ENCODE data around the gene TF.

TF gene

DNA sequence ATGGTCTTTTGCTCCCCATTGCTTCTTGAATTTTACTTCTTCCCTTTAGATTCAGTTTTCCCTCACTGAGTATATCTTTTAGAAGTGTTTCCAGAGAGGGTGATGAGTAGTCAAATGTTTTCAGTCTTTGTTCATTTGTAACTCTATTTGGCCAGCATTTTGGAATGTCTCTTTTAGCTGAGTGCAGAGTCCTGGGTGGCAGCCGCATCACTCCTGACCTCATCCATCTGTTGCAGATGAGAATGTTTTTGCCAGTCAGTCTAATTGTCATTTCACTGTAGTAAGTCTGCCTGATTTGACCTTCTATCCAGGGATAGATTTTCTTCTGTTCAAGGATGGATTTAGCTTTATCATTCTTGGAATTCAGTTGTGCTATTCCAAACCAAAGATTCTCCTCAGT lies 66.7 kb downstream of the TF start:
- no peak for DNase-seq (ENCODE audit: low spot score)

GRCh38 chr3:133815386-133815785 lies 69.2 kb downstream of the TF start:
- DNase-seq (ENCODE audit: low spot score) = no peak

DNA sequence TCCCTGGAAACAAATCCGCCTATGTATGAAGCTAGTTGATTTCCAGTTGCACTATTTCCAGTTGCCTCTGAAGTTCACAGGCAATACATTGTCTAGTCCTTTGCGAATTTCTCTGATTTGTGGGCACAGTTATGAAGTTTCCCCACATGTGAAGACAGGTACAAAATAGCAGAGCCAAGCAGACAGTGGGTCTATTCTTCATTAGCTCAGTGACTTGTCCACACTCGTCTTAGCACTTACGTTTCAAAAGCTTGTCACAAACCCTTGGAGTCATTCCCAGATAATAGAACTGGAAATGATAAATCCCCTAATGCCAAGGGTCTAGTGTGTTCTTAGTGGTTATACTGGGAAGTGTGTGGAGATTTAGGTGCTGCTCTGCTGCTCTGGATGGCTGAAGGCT lies 73.9 kb downstream of the TF start:
- DNase-seq (ENCODE audit: low spot score) = no peak

GRCh38 chr3:133820889-133821675 lies 74.9 kb downstream of the TF start:
- DNase-seq (ENCODE audit: low spot score) = no peak

DNA sequence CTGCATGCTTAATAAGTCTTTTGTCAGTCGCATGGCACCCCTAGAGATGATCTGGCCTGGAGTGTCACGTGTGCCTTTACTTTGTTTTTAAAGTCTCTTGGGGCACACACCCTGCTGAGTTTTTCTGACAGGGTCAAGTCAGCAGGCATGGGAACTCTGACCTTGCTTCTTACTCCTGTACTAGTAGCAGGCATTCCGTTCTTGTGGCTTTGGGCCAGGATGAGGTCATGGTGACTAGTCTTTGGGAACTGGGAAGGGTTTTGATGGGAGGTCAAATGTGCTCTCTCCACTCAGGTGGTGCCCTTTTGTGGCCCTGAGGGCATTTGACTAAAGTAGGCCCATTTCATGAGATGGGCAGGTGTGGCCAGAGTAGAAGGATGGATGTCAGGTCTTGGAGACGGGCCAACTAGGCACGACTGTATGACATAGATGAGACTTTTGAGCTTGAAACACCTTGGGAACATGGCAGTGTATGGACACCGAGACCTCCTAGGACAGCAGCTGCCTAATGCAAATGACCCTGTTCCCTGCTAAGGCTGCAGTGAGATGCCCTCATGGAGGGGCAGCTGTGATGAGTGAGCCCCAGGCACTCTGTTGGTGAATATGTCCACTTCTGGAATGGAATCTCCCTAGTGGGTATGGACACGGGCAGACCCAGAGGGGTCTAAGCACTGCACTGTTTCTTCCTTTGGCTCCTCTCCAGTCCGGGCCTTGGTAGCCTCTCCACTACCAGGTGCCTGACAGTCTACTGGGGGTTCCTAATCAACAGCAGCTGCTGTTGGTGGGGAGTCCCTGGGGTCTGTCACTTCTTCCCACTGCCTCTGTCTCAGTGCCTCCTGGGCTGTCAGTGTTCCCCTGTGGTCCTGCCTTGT lies 75.8 kb downstream of the TF start:
- peak; percentile 63 for DNase-seq (ENCODE audit: low spot score)

- no peak for DNase-seq (ENCODE audit: low spot score)
Observed at GRCh38 chr3:133824961-133825485, 78.8 kb downstream of the TF start.

GRCh38 chr3:133825969-133826727 lies 80.0 kb downstream of the TF start:
- DNase-seq (ENCODE audit: low spot score) = no peak

DNA sequence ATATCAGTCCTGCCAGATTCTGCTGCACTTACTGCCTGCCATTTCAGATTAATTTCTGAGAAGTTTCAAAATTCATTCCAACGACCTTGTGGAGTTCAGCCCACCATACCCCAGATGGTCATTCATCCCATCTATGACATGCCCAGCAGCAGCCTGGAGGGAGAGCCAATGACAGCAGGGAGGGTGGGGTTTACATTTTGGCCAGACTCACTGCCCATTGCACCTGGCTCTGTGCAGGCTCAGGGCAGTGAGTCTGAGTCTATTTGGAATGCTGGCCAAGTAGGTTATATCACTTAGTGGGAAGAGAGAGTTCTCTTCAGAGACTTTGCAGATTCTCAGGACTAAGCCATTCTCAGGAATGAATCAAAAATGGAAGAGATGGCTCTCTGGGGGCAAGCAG lies 80.9 kb downstream of the TF start:
- DNase-seq (ENCODE audit: low spot score) = no peak

DNA sequence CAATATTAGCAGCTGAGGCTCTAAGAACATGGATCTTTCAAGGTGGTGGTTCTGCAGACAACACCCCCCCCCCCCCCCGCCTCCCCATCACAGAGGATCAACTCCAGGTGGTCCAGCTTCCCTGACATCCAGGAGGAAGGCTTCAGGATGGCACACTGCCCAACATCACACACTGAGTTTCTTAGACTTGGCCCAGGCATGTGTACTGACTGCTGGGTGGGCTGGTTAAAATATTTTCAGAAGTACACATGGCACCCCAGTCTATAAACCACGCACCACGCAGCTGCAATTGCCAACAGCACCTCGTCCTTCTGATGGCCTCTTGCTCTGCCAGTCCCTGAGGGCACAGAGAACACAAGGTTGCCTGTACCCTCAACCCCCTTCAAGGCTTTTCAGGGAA lies 81.5 kb downstream of the TF start:
- DNase-seq (ENCODE audit: low spot score) = no peak

- peak; percentile 62 for DNase-seq (ENCODE audit: low spot score)
Observed at GRCh38 chr3:133828576-133829309, 82.5 kb downstream of the TF start.

DNA sequence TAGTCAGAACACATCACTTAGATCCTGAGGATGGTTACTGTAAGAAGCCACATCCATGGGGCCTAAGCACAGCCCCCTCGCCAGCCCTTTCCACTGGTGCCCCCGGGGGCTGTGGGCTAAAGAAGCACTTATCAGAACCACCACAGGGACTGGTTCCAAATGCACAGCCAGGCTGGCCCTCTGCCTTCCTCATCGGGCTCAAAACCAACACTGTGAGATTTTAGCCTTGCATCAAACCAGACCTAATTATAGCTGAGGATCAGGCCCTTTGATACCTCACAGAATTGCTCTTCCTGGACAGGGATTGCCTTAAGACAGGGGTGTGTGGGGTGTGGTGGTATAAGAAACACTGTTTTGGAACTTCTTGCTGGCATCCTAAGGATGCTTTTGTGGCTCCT lies 83.1 kb downstream of the TF start:
- DNase-seq (ENCODE audit: low spot score) = no peak

GRCh38 chr3:133830071-133830470 lies 83.9 kb downstream of the TF start:
- no peak for DNase-seq (ENCODE audit: low spot score)

DNA sequence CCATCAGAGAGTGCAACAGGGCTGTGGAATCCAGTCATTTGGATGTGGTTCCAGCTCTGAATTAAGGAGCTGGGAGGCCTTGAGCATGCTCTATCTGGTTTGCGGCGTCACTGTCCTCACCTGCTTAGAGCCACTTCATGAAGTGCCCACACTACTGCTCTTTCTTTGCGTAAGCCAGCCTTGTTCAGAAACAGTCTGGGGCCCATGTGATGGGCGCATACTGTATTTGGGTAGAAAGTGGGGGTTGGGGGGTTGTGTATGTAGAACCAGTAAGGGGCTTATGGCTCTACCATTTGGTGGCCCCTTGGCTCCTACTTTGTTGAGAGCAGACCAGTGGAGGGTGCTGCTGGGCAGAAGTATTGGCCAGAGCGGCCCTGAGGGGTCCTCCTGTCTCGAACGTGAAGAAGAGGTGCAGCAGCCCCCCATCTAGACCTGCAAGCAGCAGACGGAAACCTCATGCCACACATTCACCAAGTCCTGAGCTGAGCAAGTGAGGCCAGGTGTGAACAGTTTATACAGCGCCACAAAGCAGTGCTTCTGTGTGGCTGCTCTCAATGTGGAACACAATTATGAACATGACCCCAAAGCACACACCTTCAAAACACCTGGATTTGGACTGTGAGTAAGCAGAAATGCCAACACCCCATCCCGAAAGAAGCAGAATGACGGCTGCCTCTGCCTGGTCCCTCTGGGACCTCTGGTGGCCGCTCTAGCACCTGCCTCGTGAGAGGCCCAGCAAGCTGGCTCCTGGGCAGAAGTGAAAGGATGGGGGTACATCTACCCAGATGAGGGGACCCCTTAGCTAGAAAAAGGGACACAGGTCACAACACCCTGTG lies 86.0 kb downstream of the TF start:
- DNase-seq (ENCODE audit: low spot score) = peak; percentile 47

- DNase-seq (ENCODE audit: low spot score) = no peak
Observed at GRCh38 chr3:133832802-133833144, 86.6 kb downstream of the TF start.

DNA sequence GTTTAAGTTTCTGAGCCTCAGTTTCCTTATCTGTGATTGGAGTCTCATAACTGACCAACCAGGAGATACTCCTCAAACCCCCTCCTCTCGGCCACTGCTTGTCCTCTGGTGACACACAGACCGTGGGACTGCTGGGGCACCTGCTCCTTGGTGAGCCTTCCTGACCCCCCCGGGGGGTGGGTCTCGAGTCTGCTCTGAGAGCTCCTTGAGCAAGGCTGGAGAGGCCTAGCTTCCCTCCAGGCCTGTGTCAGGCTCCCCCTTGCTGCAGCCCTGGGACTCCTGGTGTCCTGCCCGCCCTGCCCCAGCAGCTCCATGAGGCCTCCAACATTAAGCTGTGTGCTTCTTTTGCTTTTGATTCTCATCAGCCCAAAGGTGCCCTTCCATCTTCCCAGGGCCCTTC lies 87.1 kb downstream of the TF start:
- DNase-seq (ENCODE audit: low spot score) = no peak

DNA sequence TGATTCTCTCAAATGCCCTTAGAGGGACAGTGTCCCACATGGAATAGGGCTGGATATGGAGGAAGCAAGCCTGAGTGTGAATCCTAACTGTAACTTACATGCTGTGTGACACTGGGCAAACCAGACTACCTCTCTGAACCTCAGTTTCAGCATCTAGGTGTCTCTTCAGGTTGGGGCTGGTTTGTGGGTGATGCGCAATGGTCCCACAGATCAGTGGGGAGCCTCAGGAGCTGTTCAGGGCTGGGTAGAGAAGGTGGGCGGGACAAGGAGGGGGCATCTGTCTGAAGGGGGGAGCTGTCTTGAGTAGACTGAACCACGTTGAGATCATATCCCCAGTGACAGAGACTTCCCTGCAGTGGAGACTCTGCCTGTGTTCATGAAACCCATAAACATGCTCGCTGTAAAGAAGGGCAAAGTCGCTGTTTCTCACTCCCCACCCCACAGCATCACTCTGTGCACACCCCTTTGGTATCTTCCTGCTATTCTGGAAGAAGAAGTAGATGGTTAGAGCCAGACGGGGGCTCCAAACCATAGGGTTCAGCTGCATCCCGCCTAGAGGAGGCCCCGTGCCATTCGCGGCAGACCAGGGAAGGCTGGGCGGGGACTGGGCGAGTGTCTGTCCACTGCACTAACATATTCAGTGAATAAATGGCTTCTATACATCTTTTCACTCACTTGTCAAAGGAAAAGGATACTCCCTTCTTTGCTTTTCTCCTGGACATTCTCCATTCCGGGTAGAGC lies 87.9 kb downstream of the TF start:
- no peak for DNase-seq (ENCODE audit: low spot score)

- DNase-seq (ENCODE audit: low spot score) = no peak
Observed at GRCh38 chr3:133834621-133835417, 88.6 kb downstream of the TF start.

GRCh38 chr3:133835418-133835743 lies 89.2 kb downstream of the TF start:
- DNase-seq (ENCODE audit: low spot score) = no peak

GRCh38 chr3:133835961-133836360 lies 89.8 kb downstream of the TF start:
- DNase-seq (ENCODE audit: low spot score) = no peak
